ENCODE data around the gene KIF21A. TPM values are rescaled to one million over a fixed set of nuclear protein-coding genes. Genes with fewer than 3 reads are reported as not detected.

KIF21A gene
- total and polyA plus RNA-seq, 2 of the 13 experiments (the other 11 are each of a cell fraction or from before 2014, with no cell fraction given): 20.6 to 39.7 TPM

- TF ChIP-seq PAXIP1 (CRISPR knock-in tag; conservative IDR thresholded peaks at IDR 0.05) (peak; percentile 48), GPBP1L1 (CRISPR knock-in tag; IDR thresholded peaks at IDR 0.05) (no peak), IKZF1 (IDR thresholded peaks at IDR 0.05) (no peak), TOE1 (CRISPR knock-in tag; IDR thresholded peaks at IDR 0.05) (no peak), KDM1A (CRISPR knock-in tag; IDR thresholded peaks at IDR 0.05) (peak; percentile 97), TCF12 (IDR thresholded peaks at IDR 0.05) (no peak), TCF12 (CRISPR knock-in tag; IDR thresholded peaks at IDR 0.05) (no peak), ZNF460 (CRISPR knock-in tag; IDR thresholded peaks at IDR 0.05; ENCODE audit: borderline replicate concordance) (peak; percentile 26; the same call in 1 of the 2 replicates), ZSCAN31 (CRISPR knock-in tag; IDR thresholded peaks at IDR 0.05; ENCODE audit: low read depth) (no peak), E2F1 (CRISPR knock-in tag; IDR thresholded peaks at IDR 0.05) (no peak), TBX3 (IDR thresholded peaks at IDR 0.05; ENCODE audit: borderline replicate concordance) (0 out of 2 replicates have a peak, but pooled peaks have one; percentile 43), NFRKB (IDR thresholded peaks at IDR 0.05) (no peak), FOXJ3 (CRISPR knock-in tag; IDR thresholded peaks at IDR 0.05; ENCODE audit: borderline replicate concordance) (peak; percentile 36; the same call in 1 of the 2 replicates), CEBPB (IDR thresholded peaks at IDR 0.05; ENCODE audit: borderline replicate concordance, low read depth, low read length) (peak; percentile 68; the same call in 1 of the 2 replicates), ZNF567 (CRISPR knock-in tag; IDR thresholded peaks at IDR 0.05; ENCODE audit: borderline replicate concordance) (no peak), RFX1 (IDR thresholded peaks at IDR 0.05) (no peak), ZBTB25 (CRISPR knock-in tag; IDR thresholded peaks at IDR 0.05) (no peak), ZNF24 (IDR thresholded peaks at IDR 0.05) (no peak), ZNF280B (CRISPR knock-in tag; IDR thresholded peaks at IDR 0.05; ENCODE audit: borderline replicate concordance) (no peak), SIN3B (IDR thresholded peaks at IDR 0.05; ENCODE audit: low read length) (no peak)
Measured at GRCh38 chr12:39427360-39427808, 15.5 kb downstream of the KIF21A start (continued).
